M059J (cell line): ENCODE results near the gene RGS11. TPM values are rescaled to one million over a fixed set of nuclear protein-coding genes. Genes with fewer than 3 reads are reported as not detected.
"Not testable (repeated sequence)": the region's sequence is repeated elsewhere in the genome, so short reads cannot be mapped to it uniquely, and the experiment has no call there.

Source experiments
- DNase-seq: peaks from one replicate; pipeline ENCODE4 v3.0.0-alpha.2; 2012; ENCODE audit warnings: low read depth
- total RNA-seq: library from RNA; depleted of rRNA; stranded (reverse); fragments of >200 nt; shearing (Covaris generic); gene quantifications from 2 replicates; pipeline ENCODE4 v1.2.3, GENCODE V29; 2014

The RGS11 gene
- total RNA-seq, 1 experiment from 2014 or later, result not detected

DNA sequence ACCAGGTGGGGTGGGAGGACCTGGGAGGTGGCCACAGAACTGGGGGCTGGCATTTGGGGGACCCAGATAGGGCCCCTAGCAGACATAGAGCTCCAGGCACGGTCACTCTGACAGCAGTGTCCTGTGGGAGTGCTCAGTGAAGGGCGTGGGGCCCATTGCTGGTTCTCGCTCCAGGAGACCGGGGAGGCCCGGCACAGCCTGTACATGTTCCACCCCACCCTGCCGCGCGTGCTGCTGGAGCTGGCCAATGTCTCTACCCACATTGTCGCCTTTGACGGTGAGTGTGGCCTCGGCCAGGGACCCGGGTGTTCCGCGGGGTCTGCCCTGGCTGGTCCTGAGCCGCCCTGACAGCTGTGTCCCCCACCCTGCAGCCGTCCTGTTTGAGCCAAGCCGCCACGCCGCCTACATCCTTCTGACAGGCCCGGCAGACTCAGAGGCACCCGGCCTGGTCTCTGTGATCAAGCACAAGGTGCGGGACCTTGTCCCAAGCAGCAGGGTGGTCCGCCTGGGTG is 11.2 kb downstream of the RGS11 start:
- no peak for DNase-seq

DNA sequence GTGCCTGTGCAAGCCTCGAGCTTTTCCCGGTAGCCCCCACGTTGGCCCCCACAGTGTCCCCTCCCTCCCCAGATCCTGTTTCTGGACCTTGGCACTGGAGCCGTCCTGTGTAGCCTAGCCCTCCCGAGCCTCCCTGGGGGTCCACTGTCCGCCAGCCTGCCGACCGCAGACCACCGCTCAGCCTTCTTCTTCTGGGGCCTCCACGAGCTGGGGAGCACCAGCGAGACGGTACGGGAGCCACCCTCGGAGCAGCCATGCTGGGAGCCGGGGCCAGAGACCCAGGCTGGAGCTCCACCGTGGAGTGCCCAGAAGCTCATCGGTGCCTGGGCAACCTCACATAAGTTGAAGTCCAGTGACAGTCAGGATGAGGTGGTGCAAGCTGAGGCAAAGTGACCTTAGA is 11.8 kb downstream of the RGS11 start:
- no peak for DNase-seq

DNA sequence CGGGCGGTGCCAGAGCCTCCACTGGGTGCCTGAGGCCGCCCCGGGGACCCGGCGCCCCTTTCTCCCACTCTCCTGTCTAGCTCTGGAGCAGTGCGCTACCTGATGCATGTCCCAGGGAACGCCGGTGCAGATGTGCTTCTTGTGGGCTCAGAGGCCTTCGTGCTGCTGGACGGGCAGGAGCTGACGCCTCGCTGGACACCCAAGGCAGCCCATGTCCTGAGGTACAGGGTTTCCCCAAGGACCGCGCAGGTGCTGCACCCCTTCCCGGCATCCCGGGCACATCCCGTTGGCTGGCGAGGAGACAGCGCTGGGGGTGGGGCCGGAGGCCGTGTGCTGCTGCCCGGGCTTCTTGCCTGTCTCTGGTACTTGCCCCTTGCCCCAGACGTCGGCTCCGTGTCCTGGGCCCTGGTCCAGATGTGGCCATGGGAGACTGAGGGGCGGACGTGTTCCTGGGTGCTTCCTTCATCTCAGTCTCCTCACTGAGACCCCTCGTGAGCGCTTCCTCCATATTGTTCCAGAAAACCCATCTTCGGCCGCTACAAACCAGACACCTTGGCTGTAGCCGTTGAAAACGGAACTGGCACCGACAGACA is 12.5 kb downstream of the RGS11 start:
- no peak for DNase-seq

DNA sequence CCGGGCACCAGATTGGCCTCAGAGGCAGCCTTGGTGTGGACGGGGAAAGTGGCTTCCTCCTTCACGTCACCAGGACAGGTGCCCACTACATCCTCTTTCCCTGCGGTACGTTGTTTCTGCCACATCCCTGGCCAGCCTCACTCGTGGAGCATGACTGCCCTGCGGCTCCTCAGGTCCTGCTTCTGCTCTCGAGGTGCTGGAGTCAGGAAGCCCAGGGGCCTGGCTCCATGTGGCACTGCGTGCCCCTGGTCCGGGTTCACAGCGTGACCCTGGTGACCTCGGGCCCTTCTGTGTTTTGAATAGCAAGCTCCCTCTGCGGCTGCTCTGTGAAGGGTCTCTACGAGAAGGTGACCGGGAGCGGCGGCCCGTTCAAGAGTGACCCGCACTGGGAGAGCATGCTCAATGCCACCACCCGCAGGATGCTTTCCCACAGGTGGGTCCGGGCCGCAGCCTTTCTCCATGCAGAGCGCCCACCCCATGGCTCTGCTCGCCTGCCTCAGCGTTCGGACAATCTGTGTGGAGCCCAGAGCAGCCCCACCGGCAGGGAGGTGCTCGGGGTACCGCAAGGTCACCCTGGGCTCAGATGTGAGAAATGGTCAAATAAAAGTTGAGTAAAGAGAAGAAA is 13.5 kb downstream of the RGS11 start:
- no peak for DNase-seq

DNA sequence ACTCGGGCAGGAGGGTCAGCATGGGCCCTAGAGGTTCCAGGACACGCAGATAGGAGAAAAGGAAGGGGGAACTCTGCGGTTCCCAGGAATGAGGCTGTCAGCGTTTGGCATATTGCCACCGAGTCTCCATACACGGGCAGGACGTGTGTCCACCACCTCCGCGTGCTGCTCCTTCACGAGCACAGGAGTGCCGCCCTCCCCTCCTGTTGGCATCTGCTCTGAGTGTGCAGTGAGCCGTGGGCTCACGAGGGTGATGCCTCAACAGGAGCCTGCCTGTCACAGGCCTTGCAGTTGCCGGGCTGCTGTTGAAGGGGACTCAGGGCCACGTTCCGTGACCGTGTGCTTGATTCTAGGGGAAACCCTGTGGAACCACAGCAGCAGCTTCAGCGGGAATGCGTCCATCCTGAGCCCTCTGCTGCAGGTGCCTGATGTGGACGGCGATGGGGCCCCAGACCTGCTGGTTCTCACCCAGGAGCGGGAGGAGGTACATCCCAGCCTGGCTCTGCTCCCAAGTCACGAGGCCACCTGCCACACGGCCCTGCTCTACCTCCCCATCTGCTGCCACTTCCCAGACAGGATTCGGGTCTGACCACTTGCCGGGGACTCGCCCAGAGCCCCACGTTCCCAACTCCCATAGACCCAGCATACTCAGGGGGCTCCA is 14.6 kb downstream of the RGS11 start:
- no peak for DNase-seq

DNA sequence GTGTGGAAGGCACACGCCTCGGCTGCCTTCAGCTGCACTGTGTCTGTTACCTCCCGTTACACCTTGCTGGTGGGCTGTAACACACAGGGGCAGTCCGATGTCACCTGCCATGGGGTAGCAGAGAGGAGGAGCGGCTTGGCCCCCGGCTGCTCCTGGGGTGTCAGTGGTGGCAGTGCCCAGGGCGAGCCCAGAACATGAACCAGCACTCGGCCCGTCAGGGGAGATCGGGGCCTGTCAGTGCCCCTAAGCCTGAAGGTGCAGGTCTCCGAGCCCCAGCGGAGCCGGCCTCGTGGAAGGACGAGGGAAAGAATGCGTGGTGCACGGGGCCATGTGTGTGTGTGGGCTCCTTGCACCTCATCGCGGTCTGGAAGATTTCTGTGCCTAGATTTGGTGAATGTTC is 15.4 kb downstream of the RGS11 start:
- DNase-seq, result no peak

DNA sequence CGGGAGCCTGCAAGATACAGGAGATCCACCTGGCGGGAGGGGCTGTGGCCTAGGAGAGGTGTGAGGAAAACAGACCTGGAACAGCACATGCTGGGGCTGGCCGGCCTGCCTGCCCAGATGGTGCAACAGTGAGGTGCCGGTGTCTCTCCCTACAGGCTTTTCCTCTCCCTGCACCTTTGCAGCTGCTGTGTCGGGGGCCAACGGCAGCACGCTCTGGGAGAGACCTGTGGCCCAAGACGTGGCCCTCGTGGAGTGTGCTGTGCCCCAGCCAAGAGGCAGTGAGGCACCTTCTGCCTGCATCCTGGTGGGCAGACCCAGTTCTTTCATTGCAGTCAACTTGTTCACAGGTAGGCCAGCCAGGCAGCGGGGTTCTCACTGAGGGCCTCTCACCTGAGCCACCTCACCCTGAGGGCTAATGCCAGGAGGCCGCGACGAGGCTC is 15.9 kb downstream of the RGS11 start:
- no peak for DNase-seq

DNA sequence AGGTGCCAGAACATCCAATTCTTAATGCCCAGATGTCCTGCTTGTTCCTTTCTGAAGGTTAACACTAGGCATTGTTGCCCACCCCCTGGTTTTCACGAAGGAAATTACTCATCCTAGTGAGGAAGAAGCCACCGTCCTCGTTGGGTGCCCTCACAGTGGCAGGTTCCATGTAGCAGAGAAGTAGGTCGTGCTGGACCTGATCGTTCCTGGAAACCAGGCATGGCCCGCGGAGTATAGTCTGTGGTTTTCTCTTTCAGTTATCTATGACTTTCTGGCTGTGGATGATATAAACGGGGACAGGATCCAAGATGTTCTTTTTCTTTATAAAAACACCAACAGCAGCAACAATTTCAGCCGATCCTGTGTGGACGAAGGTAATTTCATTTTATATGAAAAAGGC is 16.5 kb downstream of the RGS11 start:
- no peak for DNase-seq

DNA sequence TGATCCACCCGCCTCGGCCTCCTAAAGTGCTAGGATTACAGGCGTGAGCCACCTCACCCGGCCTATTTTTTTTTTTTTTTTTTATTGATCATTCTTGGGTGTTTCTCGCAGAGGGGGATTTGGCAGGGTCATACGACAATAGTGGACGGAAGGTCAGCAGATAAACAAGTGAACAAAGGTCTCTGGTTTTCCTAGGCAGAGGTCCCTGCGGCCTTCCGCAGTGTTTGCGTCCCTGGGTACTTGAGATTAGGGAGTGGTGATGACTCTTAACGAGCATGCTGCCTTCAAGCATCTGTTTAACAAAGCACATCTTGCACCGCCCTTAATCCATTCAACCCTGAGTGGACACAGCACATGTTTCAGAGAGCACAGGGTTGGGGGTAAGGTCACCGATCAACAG is 17.7 kb downstream of the RGS11 start:
- not testable (repeated sequence) for DNase-seq

DNA sequence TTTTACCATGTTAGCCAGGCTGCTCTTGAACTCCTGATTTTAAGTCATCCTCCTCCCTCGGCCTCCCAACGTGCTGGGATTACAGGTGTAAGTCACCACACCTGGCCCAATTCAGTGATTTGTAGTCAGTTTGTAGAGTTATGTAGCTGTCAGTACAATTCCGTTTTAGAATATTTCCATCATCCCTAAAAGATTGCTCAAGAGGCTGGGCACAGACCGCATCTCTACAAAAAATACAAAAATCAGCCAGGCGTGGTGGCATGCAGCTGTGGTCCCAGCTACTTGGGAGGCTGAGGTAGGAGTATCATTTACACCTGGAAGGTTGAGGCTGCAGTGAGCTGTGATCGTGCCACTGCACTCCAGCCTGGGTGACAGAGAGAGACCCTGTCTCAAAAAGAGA is 20.6 kb downstream of the RGS11 start:
- no peak for DNase-seq

DNA sequence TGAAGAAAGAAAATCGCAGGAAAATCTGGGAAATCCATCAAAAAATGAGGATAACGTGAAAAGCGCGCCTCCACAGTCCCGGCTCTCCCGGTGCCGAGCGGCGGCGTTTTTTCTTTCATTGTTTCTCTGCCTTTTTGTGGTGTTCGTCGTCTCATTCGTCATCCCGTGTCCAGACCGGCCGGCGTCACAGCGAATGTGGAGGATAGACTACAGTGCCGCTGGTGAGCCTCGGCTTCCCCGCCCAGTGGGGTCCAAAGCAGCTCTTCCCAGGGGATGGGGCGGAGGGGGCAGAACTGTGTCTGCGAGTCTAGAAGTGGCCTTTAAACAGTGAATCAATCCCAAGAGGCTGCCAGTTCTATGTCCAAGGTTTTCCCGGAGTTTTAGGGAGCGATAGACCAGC is 21.3 kb downstream of the RGS11 start:
- no peak for DNase-seq

DNA sequence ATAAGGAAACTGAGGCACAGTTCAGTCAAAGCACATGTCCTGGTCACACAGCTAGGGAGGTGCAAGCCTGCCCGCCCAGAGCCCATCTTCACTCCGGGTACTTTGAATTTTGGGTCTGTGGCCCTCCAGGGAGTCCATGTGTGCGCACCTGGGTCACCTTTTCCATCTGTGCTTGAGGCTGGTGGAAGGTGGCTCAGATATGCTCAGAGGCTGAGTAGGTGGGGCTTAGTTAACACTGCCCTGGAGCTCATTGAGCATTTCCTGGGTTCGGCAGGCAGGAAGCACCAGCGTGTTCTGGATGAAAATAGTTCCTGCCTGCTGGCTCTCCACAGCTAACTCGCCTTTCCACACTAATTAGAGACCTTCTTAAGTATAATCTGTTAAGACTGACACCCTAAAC is 21.9 kb downstream of the RGS11 start:
- DNase-seq, result no peak

DNA sequence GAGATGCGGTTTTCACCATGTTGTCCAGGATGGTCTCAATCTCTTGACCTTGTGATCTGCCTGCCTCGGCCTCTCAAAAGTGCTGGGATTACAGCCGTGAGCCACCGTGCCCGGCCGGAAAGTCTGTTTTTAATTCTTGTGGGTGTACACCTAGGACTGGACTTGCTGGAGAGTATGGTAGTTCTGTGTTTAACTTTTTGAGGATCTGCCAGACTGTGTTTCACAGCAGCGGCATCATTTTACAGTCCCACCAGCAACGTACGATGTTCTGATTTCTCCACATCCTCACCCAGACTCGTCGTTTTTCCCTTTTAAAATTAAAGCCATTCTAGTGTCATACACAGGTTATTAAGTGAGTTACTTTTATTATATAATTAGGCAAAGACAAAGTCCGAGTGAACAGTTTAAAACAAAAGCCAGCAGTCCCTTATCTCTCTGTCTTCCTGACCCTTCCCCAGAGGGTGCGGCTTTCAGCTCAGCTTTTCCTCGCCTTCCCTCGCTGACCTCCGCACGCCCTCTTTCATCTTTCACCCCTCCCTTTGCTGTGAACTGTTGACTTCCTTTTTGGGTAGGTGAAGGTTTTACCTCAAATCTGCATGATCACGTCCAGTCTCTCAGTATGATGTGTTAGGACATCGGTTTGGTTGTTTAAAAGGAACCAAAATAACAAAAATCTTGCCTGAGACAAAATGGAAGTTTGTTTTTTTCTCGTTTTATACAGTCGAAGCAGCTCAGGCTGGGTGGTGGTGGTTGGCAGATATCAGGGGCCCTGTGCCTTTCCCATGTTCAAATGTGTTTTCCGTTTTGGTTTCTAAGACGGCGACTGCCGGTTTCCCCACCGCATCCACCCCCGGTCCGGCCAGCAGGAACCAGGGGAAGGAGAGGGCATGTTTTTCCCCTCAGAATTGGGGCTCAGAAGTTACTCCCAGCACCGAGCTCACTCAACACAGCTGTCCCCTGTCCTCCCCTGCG is 23.1 kb downstream of the RGS11 start:
- DNase-seq, result no peak

DNA sequence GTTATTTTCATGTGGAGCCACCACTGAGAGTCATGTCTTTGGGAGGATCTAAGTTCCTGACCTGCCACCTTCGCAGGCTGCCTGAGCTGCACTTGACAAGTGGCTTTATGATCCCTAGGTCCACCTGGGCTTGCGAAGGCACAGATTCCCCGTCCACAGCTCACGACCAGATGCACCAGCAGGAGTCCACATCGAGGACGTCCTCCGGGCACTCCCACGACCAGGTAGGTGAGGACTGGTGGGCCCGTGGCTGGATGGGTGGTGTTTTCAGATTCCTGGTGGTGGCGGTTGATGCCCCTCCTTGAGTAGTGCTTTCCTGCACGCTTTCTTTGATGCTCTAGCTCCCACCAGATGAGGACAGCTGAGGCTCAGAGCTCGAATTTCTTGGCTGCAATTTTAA is 26.3 kb downstream of the RGS11 start:
- DNase-seq, result no peak

DNA sequence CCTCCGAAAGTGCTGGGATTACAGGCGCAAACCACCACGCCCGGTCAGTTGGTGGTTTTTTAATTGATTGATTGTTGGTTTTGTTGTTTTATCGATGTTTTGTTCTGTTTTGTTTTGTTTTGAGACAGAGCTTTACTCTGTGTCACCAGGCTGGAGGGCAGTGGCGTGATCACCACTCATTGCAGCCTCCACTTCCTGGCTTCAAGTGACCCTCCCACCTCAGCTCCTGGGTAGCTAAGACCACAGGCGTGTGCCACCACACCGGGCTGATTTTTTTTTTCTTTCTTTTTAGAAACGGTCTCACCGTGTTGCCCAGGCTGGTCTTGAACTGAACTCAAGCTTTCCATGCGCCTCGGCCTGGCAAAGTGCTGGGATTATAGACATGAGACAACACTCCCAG is 28.7 kb downstream of the RGS11 start:
- DNase-seq, result no peak

DNA sequence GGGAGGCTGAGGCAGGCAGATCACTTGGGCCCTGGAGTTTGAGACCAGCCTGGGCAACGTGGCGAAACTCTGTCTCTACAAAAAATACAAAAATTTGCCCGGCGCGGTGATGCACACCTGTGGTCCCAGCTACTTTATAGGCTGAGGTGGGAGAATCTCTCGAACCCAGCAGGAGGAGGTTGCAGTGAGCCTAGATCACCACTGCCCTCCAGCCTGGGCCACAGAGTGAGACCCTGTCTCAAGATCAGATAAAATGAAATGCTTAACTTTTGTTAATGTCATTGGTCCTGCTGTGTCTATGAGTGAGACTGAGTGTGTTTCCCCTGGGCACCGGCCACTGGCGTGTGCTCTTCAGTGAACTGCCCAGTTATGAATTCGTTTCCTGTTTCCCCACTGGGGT is 30.6 kb downstream of the RGS11 start:
- DNase-seq, result no peak

DNA sequence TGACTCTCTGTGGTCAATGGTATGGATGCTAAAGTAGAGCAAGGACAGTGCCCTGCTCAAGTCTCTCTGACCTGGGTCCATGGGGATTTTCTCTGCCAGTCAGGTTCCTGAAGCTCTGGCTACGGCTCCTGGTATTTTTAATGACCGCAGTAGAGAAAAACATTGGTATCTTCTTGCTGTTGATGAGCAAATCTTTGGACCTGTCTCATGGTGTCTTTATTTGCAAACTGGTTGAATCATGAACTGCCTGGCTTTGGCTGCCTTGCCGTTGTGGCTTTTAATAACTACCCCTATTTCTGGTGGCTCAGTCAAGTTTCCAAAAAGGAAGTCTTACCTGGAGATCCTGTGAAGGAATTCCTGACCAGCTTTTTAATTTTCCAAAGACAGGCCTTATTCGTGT is 32.4 kb downstream of the RGS11 start:
- DNase-seq, result no peak

DNA sequence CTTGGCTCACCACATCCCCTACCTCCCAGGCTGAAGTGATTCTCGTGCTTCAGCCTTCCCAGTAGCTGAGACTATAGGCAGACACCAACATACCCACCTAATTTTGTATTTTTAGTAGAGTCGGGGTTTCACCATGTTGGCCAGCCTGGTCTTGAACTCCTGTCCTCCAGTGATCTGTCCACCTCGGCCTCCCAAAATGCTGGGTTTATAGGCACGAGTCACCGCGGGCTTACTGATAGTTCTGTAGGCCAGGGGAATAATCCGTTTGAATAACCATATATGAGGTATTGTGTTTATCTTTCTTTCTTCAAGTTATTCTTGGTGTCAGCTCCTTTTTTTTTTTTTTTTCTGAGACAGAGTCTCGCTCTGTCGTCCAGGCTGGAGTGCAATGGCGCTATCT is 33.5 kb downstream of the RGS11 start:
- DNase-seq, result peak; percentile 18

DNA sequence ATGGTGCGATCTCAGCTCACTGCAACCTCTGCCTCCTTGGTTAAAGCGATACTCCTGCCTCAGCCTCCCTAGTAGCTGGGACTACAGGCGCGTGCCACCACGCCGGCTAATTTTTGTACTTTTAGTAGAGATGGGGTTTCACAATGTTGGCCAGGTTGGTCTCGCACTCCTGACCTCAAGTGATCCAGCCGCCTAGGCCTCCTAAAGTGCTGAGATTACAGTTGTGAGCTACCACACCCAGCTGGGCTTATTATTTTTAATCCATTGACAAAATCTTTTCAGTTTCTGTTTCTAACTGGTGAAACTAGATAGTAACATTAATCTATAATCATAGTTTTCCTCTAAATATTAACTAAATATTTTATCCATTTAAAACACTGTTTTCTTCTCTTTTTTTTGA is 35.2 kb downstream of the RGS11 start:
- no peak for DNase-seq

DNA sequence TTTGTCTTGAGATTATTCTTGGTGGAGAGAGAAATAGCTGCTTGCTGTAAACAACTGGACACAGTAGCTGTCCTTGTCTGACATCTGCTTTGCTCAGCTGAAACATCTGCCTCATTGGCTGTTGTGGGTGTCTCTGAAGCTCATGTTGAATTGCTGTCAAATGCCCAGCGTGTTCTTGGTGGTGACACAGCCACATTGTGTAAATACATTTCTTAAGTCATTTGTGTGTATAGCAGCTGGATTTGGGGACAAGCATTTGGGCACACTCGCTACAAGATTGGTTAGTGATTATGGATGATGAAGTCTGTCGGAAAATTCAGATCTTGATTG is 35.8 kb downstream of the RGS11 start:
- no peak for DNase-seq

DNA sequence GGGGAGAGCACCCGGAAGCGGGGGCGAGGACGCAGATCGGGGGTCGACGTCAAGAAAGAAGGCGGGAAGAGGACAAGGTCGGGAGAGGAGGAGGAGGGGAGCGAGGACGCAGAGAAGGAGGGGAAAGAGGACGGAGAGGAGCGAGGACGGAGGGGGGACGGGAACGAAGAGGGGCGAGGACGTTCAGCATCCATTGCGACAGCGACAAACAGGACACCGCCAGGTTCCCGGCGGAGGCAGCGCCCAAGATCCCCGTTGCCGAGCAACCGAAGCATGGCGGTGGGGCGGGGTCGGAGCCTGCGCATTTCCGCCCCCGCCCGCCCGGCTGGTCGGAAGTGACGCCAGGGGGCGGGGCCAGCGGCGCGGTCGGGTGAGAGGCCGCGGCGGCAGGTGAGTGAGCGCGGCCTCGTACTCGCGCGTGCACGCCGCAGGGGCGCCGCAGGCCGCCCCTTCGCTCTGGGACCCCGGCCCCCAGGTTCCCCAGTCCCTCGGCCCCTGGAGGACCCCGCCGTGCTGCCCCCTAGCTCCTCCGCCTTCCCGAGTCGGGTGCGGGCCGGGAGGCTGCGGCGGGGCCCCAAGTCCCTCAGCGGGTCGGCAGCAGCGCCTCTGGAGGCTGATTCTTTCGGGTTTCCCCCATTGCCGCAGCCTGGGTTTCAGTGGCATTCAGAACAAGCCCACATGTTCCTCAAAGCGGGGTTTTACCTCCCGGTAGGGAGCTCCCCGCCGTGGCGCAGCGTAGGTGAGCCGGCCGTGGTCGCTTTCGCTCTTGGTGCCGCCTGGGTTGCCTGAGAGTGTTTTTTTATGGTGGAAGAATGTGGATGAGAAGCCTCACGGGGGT is 41.1 kb downstream of the RGS11 start, which contains the start of gene FAM234A:
Gene FAM234A, plus strand, starts transcription at position 354 of the 838 bp plus-strand sequence. CDS start 19,593 bp downstream, outside the sequence.
- DNase-seq, result peak; percentile 92
